Measurements from ENCODE around the gene MYNN. TPM values are rescaled to one million over a fixed set of nuclear protein-coding genes. Genes with fewer than 3 reads are reported as not detected.

The MYNN gene
- total RNA-seq, 4 donors from 2014 or later: 6.5 to 19.1 (median 12.4) TPM

DNA sequence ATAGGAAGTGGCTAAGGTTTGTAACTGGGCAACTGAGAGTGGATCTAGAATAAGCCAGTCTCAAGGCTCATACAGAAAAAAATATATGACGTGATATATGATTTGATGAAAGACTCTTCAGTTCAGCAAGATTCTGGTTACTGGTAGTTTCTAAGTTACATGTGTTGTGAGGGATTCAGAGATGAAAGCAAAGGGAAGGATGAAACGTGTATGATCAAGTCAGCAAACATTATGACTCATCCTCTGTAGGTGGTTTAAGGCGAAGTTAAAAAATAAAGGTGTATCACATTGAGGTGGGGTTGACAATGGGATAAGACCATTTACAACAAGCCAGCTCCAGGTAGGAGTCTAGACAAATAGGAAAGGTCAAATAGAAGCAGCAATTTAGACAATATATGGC is 24.5 kb upstream of the MYNN start:
- H3K9me3 ChIP-seq: no peaks in the 10 kb centered on the region
- H3K4me1 ChIP-seq: peaks cover 0 to 14% (median 0%) of the 10 kb centered on the region in 3 donors
- H3K27ac ChIP-seq: no peak overlapping the region
- H3K36me3 ChIP-seq: no peaks in the 10 kb centered on the region
- TF ChIP-seq, protein P1, sequence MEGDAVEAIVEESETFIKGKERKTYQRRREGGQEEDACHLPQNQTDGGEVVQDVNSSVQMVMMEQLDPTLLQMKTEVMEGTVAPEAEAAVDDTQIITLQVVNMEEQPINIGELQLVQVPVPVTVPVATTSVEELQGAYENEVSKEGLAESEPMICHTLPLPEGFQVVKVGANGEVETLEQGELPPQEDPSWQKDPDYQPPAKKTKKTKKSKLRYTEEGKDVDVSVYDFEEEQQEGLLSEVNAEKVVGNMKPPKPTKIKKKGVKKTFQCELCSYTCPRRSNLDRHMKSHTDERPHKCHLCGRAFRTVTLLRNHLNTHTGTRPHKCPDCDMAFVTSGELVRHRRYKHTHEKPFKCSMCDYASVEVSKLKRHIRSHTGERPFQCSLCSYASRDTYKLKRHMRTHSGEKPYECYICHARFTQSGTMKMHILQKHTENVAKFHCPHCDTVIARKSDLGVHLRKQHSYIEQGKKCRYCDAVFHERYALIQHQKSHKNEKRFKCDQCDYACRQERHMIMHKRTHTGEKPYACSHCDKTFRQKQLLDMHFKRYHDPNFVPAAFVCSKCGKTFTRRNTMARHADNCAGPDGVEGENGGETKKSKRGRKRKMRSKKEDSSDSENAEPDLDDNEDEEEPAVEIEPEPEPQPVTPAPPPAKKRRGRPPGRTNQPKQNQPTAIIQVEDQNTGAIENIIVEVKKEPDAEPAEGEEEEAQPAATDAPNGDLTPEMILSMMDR (IDR thresholded peaks at IDR 0.05): no peak
- TF ChIP-seq POLR2A (IDR thresholded peaks at IDR 0.05): no peak
- no peak for DNase-seq
- peaks cover 0 to 22% (median 0%) of the 10 kb centered on the region in 4 donors for H3K27me3 ChIP-seq
- intact Hi-C loops (cut with DNase I): no loop called here
- H3K4me3 ChIP-seq: no peak overlapping the region
- WGBS, 2 donors: 19 to 28% methylated on average over 3 of the region's 3 CpGs

DNA sequence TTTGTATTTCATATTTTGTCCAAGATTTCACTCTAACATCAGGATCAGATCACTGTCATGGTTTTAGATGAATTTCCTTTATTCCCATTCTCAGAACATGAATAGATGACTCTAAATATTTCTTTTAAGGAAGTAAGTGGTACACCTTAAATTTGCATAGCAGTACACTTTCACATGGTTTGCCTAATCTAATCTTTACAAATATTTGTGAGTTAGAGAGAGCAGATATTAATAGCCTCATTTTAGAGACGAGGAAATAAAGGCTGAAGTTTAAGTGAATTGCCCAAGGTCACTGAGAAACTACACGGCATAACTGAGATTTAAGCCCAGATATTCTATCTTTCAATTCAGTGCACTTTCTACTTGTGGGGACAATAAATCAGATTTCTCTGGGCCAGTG is 22.5 kb upstream of the MYNN start:
- intact Hi-C loops (cut with DNase I): no loop called here
- H3K27ac ChIP-seq: no peak overlapping the region
- H3K4me3 ChIP-seq: no peak overlapping the region
- 55 to 60% methylated on average over 2 of the region's 2 CpGs for WGBS, 2 donors
- no peak for DNase-seq
- H3K4me1 ChIP-seq: peaks cover 0 to 28% (median 5%) of the 10 kb centered on the region in 3 donors
- TF ChIP-seq, protein P1 (IDR thresholded peaks at IDR 0.05): no peak
- no peak for TF ChIP-seq POLR2A (IDR thresholded peaks at IDR 0.05)
- H3K36me3 ChIP-seq: no peaks in the 10 kb centered on the region
- H3K9me3 ChIP-seq: no peaks in the 10 kb centered on the region
- H3K27me3 ChIP-seq: peaks cover 0 to 22% (median 0%) of the 10 kb centered on the region in 4 donors

DNA sequence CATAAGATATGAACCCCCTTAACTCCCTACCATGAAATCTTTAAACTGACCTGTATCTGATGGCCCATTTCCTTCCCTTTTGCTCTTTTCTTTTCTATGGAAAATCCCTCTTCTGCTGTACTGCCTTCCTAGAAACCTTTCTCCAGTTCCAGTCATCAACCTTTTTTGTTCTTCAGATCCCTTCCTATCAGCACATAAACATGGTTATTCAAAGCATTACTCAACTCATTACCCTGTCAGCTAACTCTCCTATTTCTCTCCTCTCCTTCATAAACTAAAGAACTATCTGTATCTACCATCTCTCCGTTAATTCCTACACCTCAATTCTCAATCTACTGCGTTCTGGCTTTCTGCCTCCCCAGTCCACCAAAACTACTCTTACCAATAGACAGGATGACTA is 21.3 kb upstream of the MYNN start:
- H3K27ac ChIP-seq: no peak overlapping the region
- no peaks in the 10 kb centered on the region for H3K36me3 ChIP-seq
- peaks cover 0 to 20% (median 0%) of the 10 kb centered on the region in 4 donors for H3K27me3 ChIP-seq
- H3K9me3 ChIP-seq: no peaks in the 10 kb centered on the region
- no peak overlapping the region for H3K4me3 ChIP-seq
- 91 to 93% methylated on average over 2 of the region's 2 CpGs for WGBS, 2 donors
- TF ChIP-seq, protein P1 (IDR thresholded peaks at IDR 0.05): no peak
- TF ChIP-seq POLR2A (IDR thresholded peaks at IDR 0.05): no peak
- no peak for DNase-seq
- intact Hi-C loops (cut with DNase I): no loop called here
- H3K4me1 ChIP-seq: peaks cover 0 to 28% (median 5%) of the 10 kb centered on the region in 3 donors

DNA sequence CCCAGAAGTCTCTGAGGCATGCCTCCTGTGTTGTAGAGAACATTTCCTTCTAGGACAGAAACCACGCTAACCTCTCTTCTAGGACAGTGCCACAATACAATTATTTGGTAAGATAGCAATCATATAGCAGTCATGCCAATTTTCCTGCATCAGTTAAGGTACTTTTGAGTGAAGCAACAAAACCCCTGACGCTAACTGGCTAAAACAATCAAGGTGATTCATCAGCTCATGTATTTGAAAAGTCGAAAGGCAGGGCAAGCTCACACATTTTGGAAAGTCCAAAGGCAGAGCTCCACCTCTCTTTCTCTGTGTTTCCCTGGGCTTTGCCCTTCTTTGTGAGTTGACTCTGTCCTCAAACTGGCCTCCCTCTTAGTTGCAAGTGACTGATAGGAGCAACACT is 18.5 kb upstream of the MYNN start:
- H3K9me3 ChIP-seq: no peaks in the 10 kb centered on the region

DNA sequence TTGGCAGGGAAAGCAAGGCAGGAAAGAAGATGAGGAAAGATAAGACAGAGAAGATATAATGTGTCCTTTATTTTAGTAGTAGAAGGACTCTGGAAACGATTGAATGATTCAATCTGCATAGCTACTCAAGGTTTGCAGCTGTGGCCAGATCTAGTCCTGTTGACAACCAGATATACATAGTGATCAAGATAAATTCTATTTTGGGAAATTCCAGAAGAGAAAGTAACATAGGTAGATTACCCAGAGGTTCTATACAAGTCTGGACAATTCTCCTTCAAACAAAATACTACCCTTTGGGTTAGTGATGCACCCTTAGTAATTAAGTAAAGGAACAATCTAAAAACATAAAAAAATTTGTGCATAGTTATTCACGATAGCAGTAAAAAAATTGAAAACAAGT is 17.7 kb upstream of the MYNN start:
- Histone ChIP-seq H3K27ac (no peak overlapping the region), H3K27me3 (peaks cover 0 to 5% (median 0%) of the 10 kb centered on the region in 4 donors), H3K9me3 (no peaks in the 10 kb centered on the region), H3K4me3 (no peak overlapping the region), H3K36me3 (no peaks in the 10 kb centered on the region), H3K4me1 (peaks cover 0 to 14% (median 5%) of the 10 kb centered on the region in 3 donors)
- WGBS, 2 donors: 34 to 57% methylated on average over 2 of the region's 2 CpGs
- intact Hi-C loops (cut with DNase I): no loop called here
- no peak for DNase-seq
- TF ChIP-seq, protein P1 (IDR thresholded peaks at IDR 0.05): no peak
- no peak for TF ChIP-seq POLR2A (IDR thresholded peaks at IDR 0.05)

More for the DNA sequence above, 18.5 kb upstream of the MYNN start:
- Histone ChIP-seq H3K27me3 (peaks cover 0 to 7% (median 0%) of the 10 kb centered on the region in 4 donors), H3K4me3 (no peak overlapping the region), H3K36me3 (no peaks in the 10 kb centered on the region), H3K27ac (peak overlapping the region in 2 of 4 donors; percentile 13 to 22), H3K4me1 (peaks cover 0 to 14% (median 5%) of the 10 kb centered on the region in 3 donors)
- no peak for DNase-seq
- WGBS, 2 donors: 38 to 51% methylated on average over 3 of the region's 3 CpGs
- no peak for TF ChIP-seq POLR2A (IDR thresholded peaks at IDR 0.05)
- TF ChIP-seq, protein P1 (IDR thresholded peaks at IDR 0.05): no peak
- intact Hi-C loops (cut with DNase I): no loop called here

Data from esophagus squamous epithelium (tissue), 5 donors.